Measurements from ENCODE around the gene RNF224.

The RNF224 gene

GRCh38 chr9:137227054-137227852, at the start of gene RNF224:
TSS of gene RNF224 (plus strand) at chr9:137227502. CDS start at chr9:137228336, 834 bp downstream.
- TF ChIP-seq, protein P1, sequence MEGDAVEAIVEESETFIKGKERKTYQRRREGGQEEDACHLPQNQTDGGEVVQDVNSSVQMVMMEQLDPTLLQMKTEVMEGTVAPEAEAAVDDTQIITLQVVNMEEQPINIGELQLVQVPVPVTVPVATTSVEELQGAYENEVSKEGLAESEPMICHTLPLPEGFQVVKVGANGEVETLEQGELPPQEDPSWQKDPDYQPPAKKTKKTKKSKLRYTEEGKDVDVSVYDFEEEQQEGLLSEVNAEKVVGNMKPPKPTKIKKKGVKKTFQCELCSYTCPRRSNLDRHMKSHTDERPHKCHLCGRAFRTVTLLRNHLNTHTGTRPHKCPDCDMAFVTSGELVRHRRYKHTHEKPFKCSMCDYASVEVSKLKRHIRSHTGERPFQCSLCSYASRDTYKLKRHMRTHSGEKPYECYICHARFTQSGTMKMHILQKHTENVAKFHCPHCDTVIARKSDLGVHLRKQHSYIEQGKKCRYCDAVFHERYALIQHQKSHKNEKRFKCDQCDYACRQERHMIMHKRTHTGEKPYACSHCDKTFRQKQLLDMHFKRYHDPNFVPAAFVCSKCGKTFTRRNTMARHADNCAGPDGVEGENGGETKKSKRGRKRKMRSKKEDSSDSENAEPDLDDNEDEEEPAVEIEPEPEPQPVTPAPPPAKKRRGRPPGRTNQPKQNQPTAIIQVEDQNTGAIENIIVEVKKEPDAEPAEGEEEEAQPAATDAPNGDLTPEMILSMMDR (conservative IDR thresholded peaks at IDR 0.05; ENCODE audit: low read depth, low read length), result peak; percentile 89
- H3K4me3 ChIP-seq (ENCODE audit: low read depth, low read length), result no peak within 1 kb of the TSS
- peak; percentile 78 for DNase-seq (ENCODE audit: low read depth)

GRCh38 chr9:137178201-137178938, 48.9 kb upstream of the RNF224 start:
- DNase-seq (ENCODE audit: low read depth), result no peak
- H3K4me3 ChIP-seq (ENCODE audit: low read depth, low read length), result no peak overlapping the region
- TF ChIP-seq, protein P1 (conservative IDR thresholded peaks at IDR 0.05; ENCODE audit: low read depth, low read length), result no peak

DNA sequence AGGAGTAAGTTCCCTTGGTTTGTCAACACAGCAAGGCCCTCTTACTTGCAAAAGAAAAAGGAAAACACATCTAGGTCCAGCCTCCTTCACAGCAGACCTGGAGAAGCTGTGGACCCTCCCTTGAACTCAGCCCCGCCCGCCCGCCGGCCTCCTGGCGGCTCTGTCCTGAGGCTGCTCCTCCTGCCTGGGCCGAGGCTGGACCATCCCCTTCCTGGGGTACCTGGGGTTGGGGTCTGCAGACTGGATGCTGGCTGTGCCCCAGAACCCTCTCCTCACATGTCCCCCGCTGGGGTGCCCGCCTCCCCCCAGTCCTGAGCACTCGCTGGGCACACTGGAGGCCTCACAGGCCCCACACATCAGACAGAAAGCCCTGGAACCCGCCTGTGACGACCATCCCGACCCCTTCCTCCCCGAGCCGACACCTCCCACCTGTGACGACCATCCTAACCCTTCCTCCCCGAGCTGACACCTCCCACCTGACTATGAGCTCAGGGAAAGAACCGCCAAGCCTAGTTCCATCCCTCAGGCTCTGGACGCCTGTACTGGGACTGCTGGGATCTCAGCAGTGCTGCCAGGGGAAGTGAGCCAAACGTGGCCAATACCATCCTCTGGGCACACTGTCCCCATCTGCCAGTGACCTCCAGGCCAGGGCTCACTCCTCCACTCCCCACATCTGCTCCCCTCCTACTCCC, 48.2 kb upstream of the RNF224 start:
- H3K4me3 ChIP-seq (ENCODE audit: low read depth, low read length), result no peak overlapping the region
- TF ChIP-seq, protein P1 (conservative IDR thresholded peaks at IDR 0.05; ENCODE audit: low read depth, low read length), result no peak
- DNase-seq (ENCODE audit: low read depth), result no peak

DNA sequence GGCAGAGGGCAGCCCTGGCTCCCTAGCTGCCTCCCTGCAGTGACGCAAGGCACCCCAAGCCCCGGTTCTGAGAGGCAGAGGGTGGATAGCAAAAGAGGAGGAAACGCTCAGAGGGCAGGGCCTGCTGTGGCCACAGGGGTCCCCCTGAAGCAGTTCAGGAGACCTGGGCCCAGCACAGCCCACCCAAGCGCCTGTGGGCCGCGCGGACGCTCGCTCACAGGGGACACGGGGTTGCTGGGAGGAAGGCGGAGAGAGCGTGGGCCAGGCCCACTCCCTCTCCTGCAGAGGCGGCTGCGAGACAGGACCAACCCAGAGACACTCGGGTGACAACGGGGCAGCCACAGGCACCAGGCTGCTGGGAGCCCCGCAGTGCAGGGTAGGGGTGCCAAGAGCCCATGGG, 47.5 kb upstream of the RNF224 start:
- no peak for DNase-seq (ENCODE audit: low read depth)
- H3K4me3 ChIP-seq (ENCODE audit: low read depth, low read length), result no peak overlapping the region
- TF ChIP-seq, protein P1 (conservative IDR thresholded peaks at IDR 0.05; ENCODE audit: low read depth, low read length), result no peak

DNA sequence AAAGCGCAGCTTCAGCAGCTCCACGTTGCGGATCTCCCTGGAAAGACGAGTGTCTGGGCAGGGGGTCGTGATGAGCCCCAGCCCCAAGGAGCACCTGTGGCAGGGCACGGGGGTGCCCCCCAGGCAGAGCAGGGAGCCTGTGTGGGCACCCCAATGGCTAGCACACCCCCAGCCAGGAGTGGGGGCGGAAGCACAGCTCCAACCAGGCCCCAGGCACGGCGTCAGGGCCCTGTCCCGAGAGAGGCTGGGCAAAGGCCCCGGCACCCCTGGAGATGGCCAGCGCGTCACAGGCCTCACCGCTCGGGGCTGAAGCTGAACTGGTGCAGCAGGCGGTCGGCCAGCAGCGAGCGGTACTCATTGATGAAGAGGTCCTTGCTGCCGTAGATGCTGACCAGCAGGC, 46.8 kb upstream of the RNF224 start:
- H3K4me3 ChIP-seq (ENCODE audit: low read depth, low read length), result no peak overlapping the region
- DNase-seq (ENCODE audit: low read depth), result no peak
- TF ChIP-seq, protein P1 (conservative IDR thresholded peaks at IDR 0.05; ENCODE audit: low read depth, low read length), result no peak

GRCh38 chr9:137181680-137182079, 45.6 kb upstream of the RNF224 start:
- no peak overlapping the region for H3K4me3 ChIP-seq (ENCODE audit: low read depth, low read length)
- DNase-seq (ENCODE audit: low read depth), result no peak
- TF ChIP-seq, protein P1 (conservative IDR thresholded peaks at IDR 0.05; ENCODE audit: low read depth, low read length), result no peak
